Kidney epithelial cell (primary cell): ENCODE measurements around the gene PER1. TPM values are rescaled to one million over a fixed set of nuclear protein-coding genes. Genes with fewer than 3 reads are reported as not detected.
A peak's percentile ranks its signal among the peaks of the same experiment; 100 is the strongest.

Experiments
- DNase-seq: peaks from one replicate; pipeline ENCODE4 v3.0.0-alpha.2; 2010; ENCODE audit warnings: low read depth
- H3K27me3 ChIP-seq: 2 replicates; pipeline ENCODE4 v1.6.0; 2011; ENCODE audit warnings: low read length; ENCODE audit not compliant: control insufficient read depth, insufficient read depth
- H3K36me3 ChIP-seq: 2 replicates; pipeline ENCODE4 v1.5.1; 2011; ENCODE audit warnings: low read length; ENCODE audit not compliant: control insufficient read depth, insufficient read depth
- H3K4me3 ChIP-seq: 2 replicates; pipeline ENCODE4 v1.5.1; 2011; ENCODE audit warnings: low read depth, mild to moderate bottlenecking, control low read depth, low read length
- total RNA-seq: library from RNA; depleted of rRNA; stranded (reverse); fragments of >200 nt; gene quantifications from 2 replicates; pipeline ENCODE4 v1.2.3, GENCODE V29; 2015
- TF ChIP-seq, protein P1 (sequence below): IDR thresholded peaks from 2 replicates; pipeline ENCODE4 v1.5.1; 2011; ENCODE audit warnings: mild to moderate bottlenecking, moderate library complexity, low read length, control low read depth, inconsistent platforms; ENCODE audit not compliant: insufficient read depth, poor library complexity, severe bottlenecking

The PER1 gene
- total RNA-seq, 1 donor from 2014 or later, result 11.0 TPM

DNA sequence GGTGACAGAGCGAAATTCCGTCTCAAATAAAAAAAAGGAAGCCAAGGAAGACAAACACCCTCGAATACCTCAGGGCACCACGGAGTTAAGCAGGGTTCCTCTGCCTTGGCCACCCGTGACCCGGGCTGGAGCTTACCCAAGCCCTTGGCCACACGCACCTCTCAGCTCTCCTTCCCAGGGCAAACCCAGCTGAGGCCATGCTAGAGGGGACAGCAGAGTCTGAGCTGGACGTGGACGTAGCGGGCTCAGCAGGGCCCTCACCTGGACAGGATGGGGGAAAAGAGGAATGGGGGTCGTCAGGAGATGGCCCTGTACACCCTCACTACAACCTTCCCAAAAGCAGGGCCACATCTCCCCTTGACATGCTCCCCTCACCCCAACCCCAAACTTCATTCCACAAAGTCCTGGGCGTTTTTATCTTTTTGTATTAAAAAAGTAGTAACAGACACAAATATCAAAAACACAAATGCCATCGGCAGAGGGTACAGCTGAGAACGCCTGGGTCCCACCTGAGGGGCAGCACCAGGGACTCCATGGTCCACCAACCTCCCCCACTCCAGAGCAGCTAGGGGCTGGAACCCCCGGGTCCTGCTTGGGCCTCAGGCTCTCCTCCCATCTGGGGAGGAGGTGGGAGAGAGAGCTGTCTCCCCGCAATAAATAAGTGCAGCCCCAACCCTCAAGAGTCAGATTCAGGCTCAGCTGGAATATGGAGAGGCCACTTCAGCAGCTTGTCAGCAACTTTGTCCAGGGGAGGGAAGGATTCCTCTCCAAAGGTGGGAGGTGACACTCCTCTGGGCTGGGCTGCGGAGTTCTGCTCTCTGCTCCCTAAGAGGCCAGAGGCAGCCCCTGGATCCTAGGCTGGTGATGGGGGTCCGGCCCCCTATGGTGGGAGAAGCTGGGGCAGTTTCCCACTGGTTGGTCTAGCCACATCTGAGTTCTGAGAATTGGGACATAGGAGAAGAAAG is 11.9 kb downstream of the PER1 start:
- TF ChIP-seq, protein P1, sequence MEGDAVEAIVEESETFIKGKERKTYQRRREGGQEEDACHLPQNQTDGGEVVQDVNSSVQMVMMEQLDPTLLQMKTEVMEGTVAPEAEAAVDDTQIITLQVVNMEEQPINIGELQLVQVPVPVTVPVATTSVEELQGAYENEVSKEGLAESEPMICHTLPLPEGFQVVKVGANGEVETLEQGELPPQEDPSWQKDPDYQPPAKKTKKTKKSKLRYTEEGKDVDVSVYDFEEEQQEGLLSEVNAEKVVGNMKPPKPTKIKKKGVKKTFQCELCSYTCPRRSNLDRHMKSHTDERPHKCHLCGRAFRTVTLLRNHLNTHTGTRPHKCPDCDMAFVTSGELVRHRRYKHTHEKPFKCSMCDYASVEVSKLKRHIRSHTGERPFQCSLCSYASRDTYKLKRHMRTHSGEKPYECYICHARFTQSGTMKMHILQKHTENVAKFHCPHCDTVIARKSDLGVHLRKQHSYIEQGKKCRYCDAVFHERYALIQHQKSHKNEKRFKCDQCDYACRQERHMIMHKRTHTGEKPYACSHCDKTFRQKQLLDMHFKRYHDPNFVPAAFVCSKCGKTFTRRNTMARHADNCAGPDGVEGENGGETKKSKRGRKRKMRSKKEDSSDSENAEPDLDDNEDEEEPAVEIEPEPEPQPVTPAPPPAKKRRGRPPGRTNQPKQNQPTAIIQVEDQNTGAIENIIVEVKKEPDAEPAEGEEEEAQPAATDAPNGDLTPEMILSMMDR, result no peak
- Histone ChIP-seq H3K36me3 (peaks cover 14% of the 10 kb centered on the region), H3K4me3 (no peak overlapping the region), H3K27me3 (no peaks in the 10 kb centered on the region)
- DNase-seq, result no peak

- DNase-seq, result peak; percentile 84
- TF ChIP-seq, protein P1, result peak; percentile 89
- H3K4me3 ChIP-seq, result peak overlapping the region; percentile 53
- no peaks in the 10 kb centered on the region for H3K27me3 ChIP-seq
- peaks cover 8% of the 10 kb centered on the region for H3K36me3 ChIP-seq
Measured at GRCh38 chr17:8138672-8139371, 13.4 kb downstream of the PER1 start.

DNA sequence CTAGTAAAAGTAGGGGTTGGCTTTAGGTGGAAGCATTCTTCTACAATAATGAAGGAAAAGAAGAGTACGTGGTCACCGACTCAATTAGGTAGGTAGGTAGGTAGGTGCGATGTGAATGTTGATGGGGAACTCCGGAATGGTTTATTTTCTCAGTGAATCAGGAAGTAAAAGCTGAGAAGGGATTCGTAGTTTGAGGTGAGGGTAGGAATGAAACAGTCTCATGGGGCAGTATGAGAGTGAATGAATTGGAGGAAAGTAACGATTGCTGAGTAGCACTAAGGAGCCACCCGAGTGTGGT is 13.9 kb downstream of the PER1 start:
- Histone ChIP-seq H3K4me3 (peak overlapping the region; percentile 22), H3K27me3 (no peaks in the 10 kb centered on the region), H3K36me3 (peaks cover 7% of the 10 kb centered on the region)
- TF ChIP-seq, protein P1, result no peak
- DNase-seq, result no peak

DNA sequence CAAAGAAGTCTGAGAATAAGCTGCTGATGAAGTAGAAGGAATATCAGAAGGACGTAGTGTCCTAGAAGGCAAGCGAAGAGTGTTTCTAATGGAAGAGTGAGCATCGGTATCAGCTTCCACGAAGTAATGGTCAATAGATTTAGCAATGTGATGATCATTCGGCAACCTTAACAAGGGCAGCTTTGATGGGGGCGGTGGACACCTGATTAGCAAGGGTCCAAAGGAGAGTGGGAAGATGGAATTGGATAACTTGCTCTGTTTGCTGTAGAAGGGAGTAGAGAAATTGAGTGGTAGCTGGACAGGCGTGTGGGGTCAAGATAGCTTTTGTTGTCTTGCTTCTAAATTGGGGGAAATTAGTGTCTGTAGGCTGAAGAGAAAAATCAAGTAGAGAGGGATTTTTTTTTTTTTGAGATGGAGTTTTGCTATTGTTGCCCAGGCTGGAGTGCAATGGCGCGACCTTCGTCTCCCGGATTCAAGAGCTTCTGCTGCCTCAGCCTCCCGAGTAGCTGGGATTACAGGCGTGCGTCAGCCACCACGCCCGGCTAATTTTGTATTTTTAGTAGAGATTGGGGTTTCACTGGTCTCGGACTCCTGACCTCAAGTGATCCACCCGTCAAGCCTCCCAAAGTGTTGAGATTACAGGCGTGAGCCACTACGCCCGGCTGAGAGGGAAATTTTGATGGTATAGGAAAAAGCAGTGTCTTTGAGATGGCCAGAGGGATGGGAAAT is 14.4 kb downstream of the PER1 start:
- TF ChIP-seq, protein P1, result no peak
- DNase-seq, result no peak
- no peaks in the 10 kb centered on the region for H3K27me3 ChIP-seq
- H3K4me3 ChIP-seq, result peak overlapping the region; percentile 22
- H3K36me3 ChIP-seq, result peaks cover 7% of the 10 kb centered on the region

DNA sequence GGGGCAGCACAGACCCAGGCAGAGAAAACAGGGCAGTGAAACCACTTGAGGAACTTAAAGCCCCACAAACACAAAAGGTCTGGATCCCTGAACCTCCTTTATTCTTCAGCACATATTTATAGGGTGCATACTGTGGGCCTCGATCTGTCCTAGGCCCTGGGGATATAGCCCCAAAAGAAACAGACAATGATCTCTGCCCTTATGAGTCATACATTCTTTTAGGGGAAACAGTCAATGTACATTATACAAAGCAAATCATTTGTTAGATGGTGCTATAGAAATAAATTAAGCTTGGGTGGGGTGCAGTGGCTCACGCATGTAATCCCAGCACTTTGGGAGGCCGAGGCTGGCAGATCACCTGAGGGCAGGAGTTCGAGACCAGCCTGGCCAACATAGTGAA is 18.3 kb downstream of the PER1 start:
- H3K27me3 ChIP-seq, result peaks cover 2% of the 10 kb centered on the region
- H3K4me3 ChIP-seq, result no peak overlapping the region
- DNase-seq, result no peak
- TF ChIP-seq, protein P1, result no peak
- H3K36me3 ChIP-seq, result no peaks in the 10 kb centered on the region
